K562 (cell line): ENCODE data around the gene ZNF689. TPM values are rescaled to one million over a fixed set of nuclear protein-coding genes. Genes with fewer than 3 reads are reported as not detected.

Experiments used
- BCL6 ChIP-seq: fragments of 250-450 bp; sonication (Bioruptor Pico); IDR thresholded peaks from 2 replicates; pipeline ENCODE4 v1.4.0; 2020
- BMI1 ChIP-seq: fragments of 150-350 bp; IDR thresholded peaks from 2 replicates; pipeline ENCODE4 v1.6.1; 2014; ENCODE audit warnings: low read length
- HMGN3 ChIP-seq: IDR thresholded peaks from 2 replicates; pipeline ENCODE4 v1.6.1; 2011; ENCODE audit warnings: borderline replicate concordance, low read depth, mild to moderate bottlenecking, mixed read lengths, low read length; ENCODE audit not compliant: insufficient read length; ENCODE audit errors: extremely low read depth
- HOMEZ ChIP-seq: fragments of 250-450 bp; sonication (Bioruptor Pico); IDR thresholded peaks from 2 replicates; pipeline ENCODE4 v1.4.0; 2020; ENCODE audit warnings: mild to moderate bottlenecking, moderate library complexity
- MEF2A ChIP-seq: IDR thresholded peaks from 2 replicates; pipeline ENCODE4 v1.6.1; 2011; ENCODE audit warnings: low read depth, mild to moderate bottlenecking, low read length, moderate library complexity; ENCODE audit not compliant: control insufficient read depth
- MLLT1 ChIP-seq, 2 experiments: fragments of 450-650 bp; IDR thresholded peaks; 2 replicates each; pipeline ENCODE4 v1.6.1; 2016
- NKRF ChIP-seq: fragments of 450-650 bp; IDR thresholded peaks from 2 replicates; pipeline ENCODE4 v1.6.1; 2016; ENCODE audit warnings: borderline replicate concordance
- NR2F6 ChIP-seq: fragments of 450-650 bp; formaldehyde crosslinking; IDR thresholded peaks from 2 replicates; pipeline ENCODE4 v1.4.0; 2020; ENCODE audit warnings: mild to moderate bottlenecking
- RERE ChIP-seq: sonication (generic); formaldehyde crosslinking; IDR thresholded peaks from 2 replicates; pipeline ENCODE4 v1.8.0; 2023; ENCODE audit warnings: missing genetic modification reagents, mild to moderate bottlenecking, borderline replicate concordance
- THRAP3 ChIP-seq: fragments of 450-650 bp; IDR thresholded peaks from 2 replicates; pipeline ENCODE4 v1.6.1; 2016; ENCODE audit warnings: mild to moderate bottlenecking, inconsistent platforms, borderline replicate concordance
- ZBTB17 ChIP-seq: fragments of 450-650 bp; formaldehyde crosslinking; IDR thresholded peaks from 2 replicates; pipeline ENCODE4 v1.4.0; 2020; ENCODE audit warnings: mild to moderate bottlenecking
- ZBTB8A ChIP-seq: fragments of 450-650 bp; IDR thresholded peaks from 2 replicates; pipeline ENCODE4 v1.6.1; 2018; ENCODE audit warnings: mild to moderate bottlenecking, moderate library complexity; ENCODE audit not compliant: partially characterized antibody
- ZFP30 ChIP-seq: fragments of 250-450 bp; sonication (Bioruptor Pico); IDR thresholded peaks from 2 replicates; pipeline ENCODE4 v1.8.0; 2022; ENCODE audit warnings: moderate library complexity, mild to moderate bottlenecking, inconsistent platforms, borderline replicate concordance
- ZNF212 ChIP-seq: fragments of 450-650 bp; formaldehyde crosslinking; IDR thresholded peaks from 2 replicates; pipeline ENCODE4 v1.4.0; 2020; ENCODE audit warnings: mild to moderate bottlenecking
- ZNF655 ChIP-seq: fragments of 250-450 bp; sonication (Bioruptor Pico); IDR thresholded peaks from 2 replicates; pipeline ENCODE4 v1.5.0; 2021
- polyA plus RNA-seq, 8 experiments: library from polyadenylated mRNA; depleted of rRNA in 4 of 8; stranded (reverse) in 5 of 8; unstranded in 3 of 8; fragments of >200 nt; fragmentation: Nextera tagmentation in 2 of 8; fragmentation: Illumina TruSeq in 1 of 8; extraction: Ambion mirVana in 2 of 8; extraction: Trizol in 1 of 8; gene quantifications; 2 replicates each; pipeline versions ENCODE4 v1.2.1 to v1.2.3, GENCODE V29; 2011 to 2014; ENCODE audit warnings: inconsistent platforms in 1 of 8, missing spikeins in 1 of 8
- total RNA-seq, 7 experiments: library from RNA; depleted of rRNA in 6 of 7; stranded (reverse); fragments of >200 nt in 6 of 7; fragmentation: Illumina TruSeq in 2 of 7; extraction: Trizol in 2 of 7; gene quantifications; 2 replicates each; pipeline versions ENCODE4 v1.2.1 to v1.2.3, GENCODE V29; 2011 to 2021; ENCODE audit warnings: low replicate concordance in 1 of 7

ZNF689 gene
- total and polyA plus RNA-seq, 9 of the 15 experiments (the other 6 are each of a cell fraction or from before 2014, with no cell fraction given), result 5.4 to 15.4 (median 10.8) TPM

GRCh38 chr16:30657866-30658730 is 47.9 kb upstream of the ZNF689 start, which contains the start of gene FBRS (continued):
- TF ChIP-seq ZNF655 (CRISPR knock-in tag) (no peak), BCL6 (CRISPR knock-in tag) (no peak), ZBTB8A (no peak), HOMEZ (CRISPR knock-in tag) (no peak), RERE (CRISPR knock-in tag) (no peak), THRAP3 (no peak), ZFP30 (CRISPR knock-in tag) (no peak), NKRF (peak; percentile 82), ZNF212 (CRISPR knock-in tag) (no peak), HMGN3 (peak; percentile 97), BMI1 (no peak), MLLT1 (IDR thresholded peaks at IDR 0.05) (no peak), ZBTB17 (CRISPR knock-in tag) (no peak), MEF2A (no peak), NR2F6 (no peak)
